ENCODE measurements around the gene KRT34.
A peak's percentile ranks its signal among the peaks of the same experiment; 100 is the strongest.
"Not testable (repeated sequence)": the region's sequence is repeated elsewhere in the genome, so short reads cannot be mapped to it uniquely, and the experiment has no call there.

KRT34 gene

GRCh38 chr17:41381943-41382342 is at the start of gene KRT34:
Gene KRT34 (minus strand): TSS chr17:41382306. CDS start chr17:41382246, 60 bp downstream.
- not testable (repeated sequence) for DNase-seq

- DNase-seq, result not testable (repeated sequence)
Measured at GRCh38 chr17:41430376-41430775, 48.3 kb upstream of the KRT34 start.

DNA sequence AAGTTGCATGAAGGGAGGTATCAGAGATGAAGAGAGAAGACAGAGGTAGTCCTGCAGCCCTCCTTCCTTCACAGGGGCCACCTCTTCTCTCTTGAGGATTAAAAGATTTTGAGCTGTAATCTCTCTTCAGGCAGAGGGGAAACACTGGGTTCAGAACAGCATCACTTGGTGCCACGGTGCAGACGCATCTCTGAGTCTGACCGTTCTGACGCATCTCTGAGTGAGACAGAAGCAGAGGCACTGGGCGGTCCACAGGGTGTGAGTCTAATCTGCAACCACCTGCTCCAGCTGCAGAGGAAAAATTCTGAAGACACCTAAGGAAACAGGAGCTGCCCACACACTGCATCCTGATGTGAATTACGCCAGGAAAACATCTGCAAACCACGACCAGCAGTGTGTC is 47.6 kb upstream of the KRT34 start:
- no peak for DNase-seq

DNA sequence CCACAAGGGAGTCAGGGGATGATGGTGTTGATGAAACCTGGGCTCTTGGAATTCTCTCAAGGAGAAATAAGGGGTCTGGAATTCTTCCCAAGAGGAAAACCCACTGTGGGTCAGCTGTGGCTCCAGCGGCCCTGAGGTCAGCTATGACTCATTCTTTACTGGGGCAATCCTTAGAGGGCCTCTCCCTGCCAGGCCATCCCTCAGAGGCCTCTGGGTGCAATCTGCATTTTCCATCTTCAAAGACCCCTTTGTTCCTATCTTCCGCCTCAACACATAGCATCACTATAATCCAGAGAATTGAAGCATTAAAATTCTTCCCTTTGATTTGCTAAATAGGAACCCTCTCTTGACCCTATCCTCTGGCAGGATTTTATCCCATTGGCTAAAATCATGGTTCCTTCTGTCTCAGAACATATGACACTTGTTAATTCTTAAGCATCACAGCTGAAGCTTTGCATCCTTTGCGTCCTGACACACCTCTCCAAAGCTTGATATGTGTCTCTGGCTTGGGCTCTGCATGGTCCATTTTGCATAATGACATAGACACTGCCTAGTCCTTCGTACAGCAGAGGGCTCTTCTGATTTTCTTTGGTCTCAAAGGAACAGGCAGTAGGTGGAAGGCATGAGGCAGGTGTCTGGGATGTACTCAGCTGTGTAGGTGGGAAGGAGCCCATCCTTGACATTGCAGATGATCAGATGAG is 46.6 kb upstream of the KRT34 start:
- no peak for DNase-seq

DNA sequence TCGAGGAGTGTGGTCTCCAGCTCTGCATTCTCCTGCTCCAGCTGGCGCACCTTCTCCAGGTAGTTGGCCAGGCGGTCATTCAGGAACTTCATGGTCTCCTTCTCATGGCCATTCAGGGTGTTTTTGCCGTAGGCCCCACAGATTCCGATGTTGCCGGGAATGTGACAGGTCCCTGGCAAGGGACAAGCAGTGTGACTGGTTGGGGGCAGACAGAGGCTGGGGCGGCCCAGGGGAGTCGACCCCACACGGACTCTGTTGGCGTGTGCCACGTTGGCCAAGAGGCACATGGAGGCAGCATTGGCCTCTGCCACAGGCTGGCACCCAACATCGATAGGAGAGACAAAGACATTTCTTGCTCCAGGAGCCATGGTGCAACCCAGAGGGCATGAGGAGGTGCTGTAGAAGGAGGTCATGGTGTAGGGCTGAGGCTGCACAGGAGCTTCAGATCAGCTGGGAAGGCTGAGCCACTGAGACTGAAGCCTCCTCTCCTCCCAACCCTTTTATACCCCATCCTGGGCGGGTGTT is 42.1 kb upstream of the KRT34 start, which contains the start of gene KRT37:
KRT37 (minus strand) TSS at position 475 of the 525 bp plus-strand sequence; CDS start at position 413, 62 bp downstream.
- DNase-seq, result no peak

DNA sequence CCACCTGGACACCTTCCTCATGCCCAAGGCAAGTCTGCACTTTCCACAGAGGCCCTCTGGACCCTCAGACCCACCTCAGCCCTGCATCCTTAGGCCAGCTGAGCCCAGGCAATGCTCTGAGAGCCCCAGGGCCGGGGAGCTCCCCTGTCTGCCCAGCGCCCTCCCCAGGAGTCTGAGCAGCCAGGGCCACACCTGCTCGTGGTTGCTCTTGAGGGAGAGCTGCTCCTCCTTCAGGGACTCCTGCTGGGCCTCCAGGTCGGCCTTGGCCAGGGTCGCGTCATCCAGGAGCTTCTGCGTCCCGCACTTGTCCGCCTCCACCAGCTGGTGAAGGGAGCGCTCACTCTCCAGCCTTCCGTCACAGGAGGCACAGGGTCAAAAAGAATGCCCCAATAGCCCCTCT is 40.5 kb upstream of the KRT34 start:
- not testable (repeated sequence) for DNase-seq

DNA sequence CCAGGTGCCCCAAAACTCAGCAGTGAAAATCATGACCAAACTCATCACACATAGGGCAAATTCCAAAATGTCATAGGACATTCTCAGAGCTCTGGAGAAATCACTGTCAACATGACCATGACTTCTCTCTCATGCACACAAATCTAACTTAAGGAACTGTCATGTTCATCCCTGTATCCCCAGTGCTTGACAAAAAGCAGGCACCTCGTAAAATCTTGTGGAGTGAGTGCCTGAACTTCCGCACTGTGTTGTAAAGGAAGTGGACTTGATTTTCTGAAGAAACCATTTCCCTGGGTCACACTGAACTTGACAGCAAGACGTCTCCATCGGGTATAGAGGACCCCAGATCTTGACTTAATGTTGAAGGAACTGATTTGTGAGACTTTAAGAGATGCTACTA is 39.5 kb upstream of the KRT34 start:
- no peak for DNase-seq

GRCh38 chr17:41421116-41421515 is 39.0 kb upstream of the KRT34 start:
- no peak for DNase-seq

- no peak for DNase-seq
Measured at GRCh38 chr17:41420134-41420533, 38.0 kb upstream of the KRT34 start.

DNA sequence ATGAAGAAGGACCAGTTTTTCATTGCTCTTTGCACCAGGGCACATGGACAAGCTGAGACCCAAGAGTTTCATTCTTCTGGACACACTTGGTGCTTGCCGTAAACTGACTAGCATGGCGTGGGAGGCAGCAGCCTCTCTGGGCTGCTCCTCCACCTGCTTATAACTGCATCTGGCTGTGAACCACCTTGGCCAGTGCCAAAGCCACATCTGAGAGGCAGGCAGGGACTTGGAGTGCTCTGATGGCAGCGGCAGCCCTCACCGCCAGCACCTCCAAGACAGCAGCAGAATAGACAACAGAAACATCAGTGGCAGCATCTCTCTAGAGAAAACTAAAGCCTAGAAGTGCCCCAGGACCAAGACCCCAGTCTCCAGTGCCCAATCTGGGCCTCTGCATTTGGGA is 37.6 kb upstream of the KRT34 start:
- no peak for DNase-seq

DNA sequence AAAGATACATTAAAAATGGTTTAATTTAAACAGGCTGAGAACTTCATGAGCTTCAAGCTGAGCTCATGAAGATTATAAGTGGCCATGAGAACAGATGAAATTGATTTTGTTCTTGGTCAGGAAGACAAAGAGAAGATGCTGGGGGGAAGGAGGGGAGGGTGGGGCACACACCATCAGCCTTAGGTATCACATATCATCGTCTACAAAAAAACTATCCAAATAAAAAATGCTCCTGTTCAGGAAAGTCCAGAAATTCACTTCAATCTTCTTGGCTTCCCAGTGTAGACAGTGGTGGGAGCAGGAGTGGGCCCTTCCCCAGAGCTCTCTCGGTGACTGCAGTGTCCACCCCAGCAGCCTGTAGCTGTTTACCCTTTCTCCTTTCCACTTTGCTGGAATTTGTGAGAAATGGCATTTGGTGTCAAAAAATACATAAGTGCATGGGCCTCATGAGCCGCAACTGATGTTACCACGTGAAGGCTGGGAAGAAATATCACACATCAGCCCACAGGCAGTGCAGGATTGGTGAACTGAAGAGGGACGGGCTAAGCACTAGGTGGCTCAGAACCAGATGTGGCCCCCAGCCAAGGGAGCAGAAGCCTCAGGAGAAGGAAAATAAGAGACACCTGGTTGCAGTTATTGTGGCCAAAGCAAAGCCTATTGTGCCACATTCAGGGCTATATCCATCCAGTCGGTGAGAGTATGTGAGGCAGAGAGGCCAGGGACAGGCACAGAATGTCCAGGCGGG is 36.2 kb upstream of the KRT34 start:
- no peak for DNase-seq

GRCh38 chr17:41417576-41418015 is 35.5 kb upstream of the KRT34 start:
- no peak for DNase-seq

GRCh38 chr17:41417127-41417526 is 35.0 kb upstream of the KRT34 start:
- no peak for DNase-seq

DNA sequence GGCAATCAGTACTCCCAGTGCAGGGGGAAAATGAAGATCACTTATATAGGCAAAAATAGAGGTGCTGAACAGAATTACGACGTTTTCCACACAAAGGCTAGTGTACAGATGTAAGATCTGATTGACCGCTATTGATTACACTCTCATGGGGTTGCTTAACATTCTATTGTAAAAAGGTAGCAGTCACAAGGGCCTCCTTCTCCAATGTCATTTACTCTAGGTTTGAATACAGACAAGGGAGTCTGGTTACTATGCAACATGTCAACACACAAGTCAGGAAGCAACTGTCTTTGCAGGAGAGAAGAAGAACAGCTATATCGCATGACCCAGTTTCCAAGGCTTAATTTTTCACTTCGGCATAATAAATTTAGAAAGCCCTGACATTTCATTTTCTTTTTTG is 34.4 kb upstream of the KRT34 start:
- DNase-seq, result no peak

DNA sequence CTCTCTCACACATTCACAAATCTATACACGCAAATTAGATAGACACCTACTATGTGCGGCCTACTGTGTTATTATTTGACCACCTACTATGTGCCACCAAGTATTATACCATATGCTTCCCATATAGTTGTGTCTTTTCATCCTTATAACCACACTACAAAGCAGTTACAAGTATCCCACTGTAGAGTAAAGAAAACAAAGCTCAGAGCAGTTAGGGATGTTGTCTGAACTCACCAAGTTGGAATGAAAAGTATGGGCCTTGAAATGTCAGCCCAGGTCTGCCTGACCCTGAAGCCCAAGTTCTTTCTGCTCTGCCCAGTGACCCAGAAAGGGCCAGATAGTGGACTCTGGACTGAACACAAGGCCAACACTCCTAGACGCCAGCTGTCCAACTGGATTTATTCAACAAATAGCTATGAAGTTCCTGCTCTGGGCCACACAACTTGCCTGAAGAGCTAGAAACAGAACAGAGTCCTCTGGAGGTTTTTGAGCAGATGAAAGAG is 33.8 kb upstream of the KRT34 start:
- DNase-seq, result no peak

- DNase-seq, result no peak
Measured at GRCh38 chr17:41415411-41415810, 33.3 kb upstream of the KRT34 start.

DNA sequence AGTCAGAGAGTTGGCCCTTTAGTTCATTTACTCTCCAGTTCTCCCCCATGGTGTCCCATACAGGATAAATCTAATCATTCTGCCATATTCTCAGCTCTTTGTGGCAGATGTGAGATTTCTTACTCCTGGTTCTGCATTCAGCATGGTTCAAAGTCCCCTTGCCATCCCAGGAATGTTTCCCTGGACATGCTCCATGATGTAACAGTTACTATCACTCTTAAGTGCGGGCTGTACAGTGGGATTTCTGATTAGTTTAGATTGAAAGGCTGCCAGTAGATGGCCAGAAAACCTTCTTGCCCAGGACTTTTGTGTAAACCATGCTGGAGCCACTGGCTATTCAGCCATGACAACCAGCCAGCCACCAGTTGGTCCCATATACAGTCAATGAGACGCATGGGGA is 31.9 kb upstream of the KRT34 start:
- DNase-seq, result no peak

GRCh38 chr17:41413353-41413957 is 31.3 kb upstream of the KRT34 start:
- DNase-seq, result no peak

DNA sequence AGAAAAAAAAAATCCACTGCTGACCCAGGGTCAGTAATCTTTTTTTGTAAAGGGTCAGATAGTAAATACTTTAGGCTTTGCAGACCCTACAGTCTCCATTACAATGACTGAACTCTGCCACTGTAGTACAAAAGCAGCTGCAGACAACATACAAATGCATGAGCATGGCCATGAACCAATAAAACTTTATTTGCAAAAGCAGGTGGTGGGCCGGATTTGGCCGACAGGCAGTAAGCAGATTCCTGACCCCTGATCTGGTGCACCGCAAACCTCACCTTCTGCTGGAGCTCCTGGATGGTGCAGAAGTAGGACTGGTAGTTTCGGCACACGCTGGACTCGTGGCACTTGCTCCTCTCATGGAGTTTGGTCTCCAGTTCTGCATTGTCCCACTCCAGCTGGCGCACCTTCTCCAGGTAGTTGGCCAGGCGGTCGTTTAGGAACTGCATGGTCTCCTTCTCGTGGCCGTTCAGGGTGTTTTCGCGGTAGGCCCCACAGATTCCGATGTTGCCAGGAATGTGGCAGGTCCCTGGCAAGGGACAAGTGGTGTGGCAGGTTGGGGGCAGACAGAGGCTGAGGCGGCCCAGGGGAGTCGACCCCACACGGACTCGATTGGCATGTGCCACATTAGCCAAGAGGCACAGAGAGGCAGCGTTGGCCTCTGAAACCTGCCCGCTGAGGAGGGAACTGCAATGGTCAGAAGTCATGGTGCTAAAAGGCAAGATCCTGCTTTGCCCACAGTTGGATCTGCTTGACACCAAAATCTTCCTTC is 29.1 kb upstream of the KRT34 start:
- no peak for DNase-seq

GRCh38 chr17:41407226-41407625 is 25.1 kb upstream of the KRT34 start:
- DNase-seq, result no peak

- DNase-seq, result no peak
Measured at GRCh38 chr17:41406205-41406604, 24.1 kb upstream of the KRT34 start.

- peak; percentile 73 for DNase-seq
Measured at GRCh38 chr17:41404024-41404671, 22.0 kb upstream of the KRT34 start.

Measured in suppressor macrophage treated with lipopolysaccharide for 4 hours (primary cell).